Measurements from ENCODE around the gene SAMD5.

DNA sequence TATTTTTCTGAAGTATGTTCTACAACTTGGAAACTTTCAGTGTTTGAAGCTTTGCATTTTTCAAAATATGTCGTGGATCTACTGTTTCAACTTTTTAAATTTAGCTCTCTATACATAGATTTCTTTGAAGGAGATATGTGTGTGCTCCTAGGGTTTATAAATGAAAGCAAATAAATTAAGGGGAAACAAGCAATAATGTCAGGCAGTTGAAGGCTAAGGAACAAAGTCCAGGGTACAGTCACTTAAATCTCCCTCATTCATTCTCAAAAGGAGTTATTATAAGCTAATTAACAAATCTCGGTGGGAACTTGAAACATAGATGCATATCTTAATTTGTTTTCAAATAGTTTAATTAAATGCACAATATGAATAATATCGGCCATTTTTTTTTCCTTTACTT lies 79.4 kb downstream of the SAMD5 start:
- TF ChIP-seq HDGF (IDR thresholded peaks at IDR 0.05), result no peak
- TF ChIP-seq HCFC1 (IDR thresholded peaks at IDR 0.05; ENCODE audit: low read depth, low read length), result no peak
- TF ChIP-seq, protein P1, sequence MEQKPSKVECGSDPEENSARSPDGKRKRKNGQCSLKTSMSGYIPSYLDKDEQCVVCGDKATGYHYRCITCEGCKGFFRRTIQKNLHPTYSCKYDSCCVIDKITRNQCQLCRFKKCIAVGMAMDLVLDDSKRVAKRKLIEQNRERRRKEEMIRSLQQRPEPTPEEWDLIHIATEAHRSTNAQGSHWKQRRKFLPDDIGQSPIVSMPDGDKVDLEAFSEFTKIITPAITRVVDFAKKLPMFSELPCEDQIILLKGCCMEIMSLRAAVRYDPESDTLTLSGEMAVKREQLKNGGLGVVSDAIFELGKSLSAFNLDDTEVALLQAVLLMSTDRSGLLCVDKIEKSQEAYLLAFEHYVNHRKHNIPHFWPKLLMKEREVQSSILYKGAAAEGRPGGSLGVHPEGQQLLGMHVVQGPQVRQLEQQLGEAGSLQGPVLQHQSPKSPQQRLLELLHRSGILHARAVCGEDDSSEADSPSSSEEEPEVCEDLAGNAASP (IDR thresholded peaks at IDR 0.05), result no peak
- TF ChIP-seq PRPF4 (IDR thresholded peaks at IDR 0.05; ENCODE audit: insufficient read depth, low read depth, low read length, poor library complexity, severe bottlenecking), result no peak
- TF ChIP-seq, protein P2, sequence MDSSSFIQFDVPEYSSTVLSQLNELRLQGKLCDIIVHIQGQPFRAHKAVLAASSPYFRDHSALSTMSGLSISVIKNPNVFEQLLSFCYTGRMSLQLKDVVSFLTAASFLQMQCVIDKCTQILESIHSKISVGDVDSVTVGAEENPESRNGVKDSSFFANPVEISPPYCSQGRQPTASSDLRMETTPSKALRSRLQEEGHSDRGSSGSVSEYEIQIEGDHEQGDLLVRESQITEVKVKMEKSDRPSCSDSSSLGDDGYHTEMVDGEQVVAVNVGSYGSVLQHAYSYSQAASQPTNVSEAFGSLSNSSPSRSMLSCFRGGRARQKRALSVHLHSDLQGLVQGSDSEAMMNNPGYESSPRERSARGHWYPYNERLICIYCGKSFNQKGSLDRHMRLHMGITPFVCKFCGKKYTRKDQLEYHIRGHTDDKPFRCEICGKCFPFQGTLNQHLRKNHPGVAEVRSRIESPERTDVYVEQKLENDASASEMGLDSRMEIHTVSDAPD (CRISPR knock-in tag; IDR thresholded peaks at IDR 0.05), result no peak
- TF ChIP-seq, protein P3, sequence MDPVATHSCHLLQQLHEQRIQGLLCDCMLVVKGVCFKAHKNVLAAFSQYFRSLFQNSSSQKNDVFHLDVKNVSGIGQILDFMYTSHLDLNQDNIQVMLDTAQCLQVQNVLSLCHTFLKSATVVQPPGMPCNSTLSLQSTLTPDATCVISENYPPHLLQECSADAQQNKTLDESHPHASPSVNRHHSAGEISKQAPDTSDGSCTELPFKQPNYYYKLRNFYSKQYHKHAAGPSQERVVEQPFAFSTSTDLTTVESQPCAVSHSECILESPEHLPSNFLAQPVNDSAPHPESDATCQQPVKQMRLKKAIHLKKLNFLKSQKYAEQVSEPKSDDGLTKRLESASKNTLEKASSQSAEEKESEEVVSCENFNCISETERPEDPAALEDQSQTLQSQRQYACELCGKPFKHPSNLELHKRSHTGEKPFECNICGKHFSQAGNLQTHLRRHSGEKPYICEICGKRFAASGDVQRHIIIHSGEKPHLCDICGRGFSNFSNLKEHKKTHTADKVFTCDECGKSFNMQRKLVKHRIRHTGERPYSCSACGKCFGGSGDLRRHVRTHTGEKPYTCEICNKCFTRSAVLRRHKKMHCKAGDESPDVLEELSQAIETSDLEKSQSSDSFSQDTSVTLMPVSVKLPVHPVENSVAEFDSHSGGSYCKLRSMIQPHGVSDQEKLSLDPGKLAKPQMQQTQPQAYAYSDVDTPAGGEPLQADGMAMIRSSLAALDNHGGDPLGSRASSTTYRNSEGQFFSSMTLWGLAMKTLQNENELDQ (CRISPR knock-in tag; IDR thresholded peaks at IDR 0.05; ENCODE audit: borderline replicate concordance), result no peak
- TF ChIP-seq, protein P4, sequence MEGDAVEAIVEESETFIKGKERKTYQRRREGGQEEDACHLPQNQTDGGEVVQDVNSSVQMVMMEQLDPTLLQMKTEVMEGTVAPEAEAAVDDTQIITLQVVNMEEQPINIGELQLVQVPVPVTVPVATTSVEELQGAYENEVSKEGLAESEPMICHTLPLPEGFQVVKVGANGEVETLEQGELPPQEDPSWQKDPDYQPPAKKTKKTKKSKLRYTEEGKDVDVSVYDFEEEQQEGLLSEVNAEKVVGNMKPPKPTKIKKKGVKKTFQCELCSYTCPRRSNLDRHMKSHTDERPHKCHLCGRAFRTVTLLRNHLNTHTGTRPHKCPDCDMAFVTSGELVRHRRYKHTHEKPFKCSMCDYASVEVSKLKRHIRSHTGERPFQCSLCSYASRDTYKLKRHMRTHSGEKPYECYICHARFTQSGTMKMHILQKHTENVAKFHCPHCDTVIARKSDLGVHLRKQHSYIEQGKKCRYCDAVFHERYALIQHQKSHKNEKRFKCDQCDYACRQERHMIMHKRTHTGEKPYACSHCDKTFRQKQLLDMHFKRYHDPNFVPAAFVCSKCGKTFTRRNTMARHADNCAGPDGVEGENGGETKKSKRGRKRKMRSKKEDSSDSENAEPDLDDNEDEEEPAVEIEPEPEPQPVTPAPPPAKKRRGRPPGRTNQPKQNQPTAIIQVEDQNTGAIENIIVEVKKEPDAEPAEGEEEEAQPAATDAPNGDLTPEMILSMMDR (IDR thresholded peaks at IDR 0.05 in 2 of 3, conservative IDR thresholded peaks at IDR 0.05 in 1 of 3; ENCODE audit: insufficient read depth in 2 of 3, low read depth in 1 of 3, low read length in 3 of 3), result no peak
- TF ChIP-seq, protein P5, sequence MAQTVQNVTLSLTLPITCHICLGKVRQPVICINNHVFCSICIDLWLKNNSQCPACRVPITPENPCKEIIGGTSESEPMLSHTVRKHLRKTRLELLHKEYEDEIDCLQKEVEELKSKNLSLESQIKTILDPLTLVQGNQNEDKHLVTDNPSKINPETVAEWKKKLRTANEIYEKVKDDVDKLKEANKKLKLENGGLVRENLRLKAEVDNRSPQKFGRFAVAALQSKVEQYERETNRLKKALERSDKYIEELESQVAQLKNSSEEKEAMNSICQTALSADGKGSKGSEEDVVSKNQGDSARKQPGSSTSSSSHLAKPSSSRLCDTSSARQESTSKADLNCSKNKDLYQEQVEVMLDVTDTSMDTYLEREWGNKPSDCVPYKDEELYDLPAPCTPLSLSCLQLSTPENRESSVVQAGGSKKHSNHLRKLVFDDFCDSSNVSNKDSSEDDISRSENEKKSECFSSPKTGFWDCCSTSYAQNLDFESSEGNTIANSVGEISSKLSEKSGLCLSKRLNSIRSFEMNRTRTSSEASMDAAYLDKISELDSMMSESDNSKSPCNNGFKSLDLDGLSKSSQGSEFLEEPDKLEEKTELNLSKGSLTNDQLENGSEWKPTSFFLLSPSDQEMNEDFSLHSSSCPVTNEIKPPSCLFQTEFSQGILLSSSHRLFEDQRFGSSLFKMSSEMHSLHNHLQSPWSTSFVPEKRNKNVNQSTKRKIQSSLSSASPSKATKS (CRISPR knock-in tag; IDR thresholded peaks at IDR 0.05), result no peak

All from K562 (cell line).